T-helper 9 cell (primary cell): ENCODE results near the gene HCRTR1.

Source experiments
- DNase-seq: peaks from one replicate; pipeline ENCODE4 v3.0.0-alpha.2; 2020

HCRTR1 gene

GRCh38 chr1:31650161-31651088, 32.9 kb downstream of the HCRTR1 start:
- DNase-seq, result no peak

DNA sequence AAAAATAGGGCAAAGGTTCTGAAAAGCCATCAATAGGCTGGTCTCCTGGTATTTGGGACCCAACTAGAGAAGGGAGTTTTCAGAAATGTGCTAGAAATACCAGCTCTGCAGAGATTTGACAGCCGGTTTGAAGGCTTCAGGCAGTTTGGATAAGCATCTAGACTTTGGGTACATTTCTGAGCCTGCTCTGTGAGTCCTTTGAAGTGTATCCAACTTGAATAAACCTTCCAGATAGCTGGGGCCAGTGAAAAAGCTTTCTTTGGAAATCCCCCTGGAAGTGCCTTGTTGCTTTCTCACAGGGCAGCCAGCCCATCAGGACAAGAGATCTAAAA, 33.6 kb downstream of the HCRTR1 start:
- DNase-seq, result no peak

DNA sequence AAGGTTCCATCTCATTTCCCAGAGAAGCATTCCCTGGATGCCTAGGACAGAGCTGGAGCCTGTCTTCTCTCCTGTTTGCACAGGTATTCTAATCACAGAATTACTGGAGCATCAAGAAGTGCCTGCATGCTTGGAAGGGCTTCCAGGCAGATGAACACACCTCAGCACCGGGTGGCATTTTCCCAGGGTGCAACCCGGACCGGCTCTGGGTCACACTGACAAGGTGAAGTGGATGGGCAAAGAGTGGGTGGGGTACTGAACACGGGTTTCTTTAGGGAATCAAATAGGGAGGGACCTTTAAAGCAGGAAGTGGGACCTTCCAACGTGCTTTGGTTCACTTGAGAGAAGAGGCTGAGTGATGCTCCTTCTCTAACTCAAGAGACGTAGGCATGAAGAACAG, 34.3 kb downstream of the HCRTR1 start:
- no peak for DNase-seq

GRCh38 chr1:31652891-31653499, 35.5 kb downstream of the HCRTR1 start:
- no peak for DNase-seq

- DNase-seq, result no peak
Observed at GRCh38 chr1:31653717-31654473, 36.4 kb downstream of the HCRTR1 start.

DNA sequence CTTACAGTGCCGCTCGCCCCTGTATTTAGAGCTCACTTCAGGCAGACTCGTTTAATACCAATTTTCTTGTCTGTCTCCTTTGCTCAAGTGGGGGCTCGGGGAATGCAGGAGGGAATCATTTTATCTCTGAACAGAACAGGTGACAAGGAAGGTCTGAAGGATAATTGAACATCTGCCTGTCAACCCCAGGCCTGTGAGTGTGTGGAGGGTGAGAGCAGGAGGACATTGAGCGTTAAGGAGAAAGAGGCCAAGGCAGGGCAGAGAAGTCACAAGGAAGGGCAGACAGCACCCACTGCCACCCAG, 36.9 kb downstream of the HCRTR1 start:
- DNase-seq, result no peak

DNA sequence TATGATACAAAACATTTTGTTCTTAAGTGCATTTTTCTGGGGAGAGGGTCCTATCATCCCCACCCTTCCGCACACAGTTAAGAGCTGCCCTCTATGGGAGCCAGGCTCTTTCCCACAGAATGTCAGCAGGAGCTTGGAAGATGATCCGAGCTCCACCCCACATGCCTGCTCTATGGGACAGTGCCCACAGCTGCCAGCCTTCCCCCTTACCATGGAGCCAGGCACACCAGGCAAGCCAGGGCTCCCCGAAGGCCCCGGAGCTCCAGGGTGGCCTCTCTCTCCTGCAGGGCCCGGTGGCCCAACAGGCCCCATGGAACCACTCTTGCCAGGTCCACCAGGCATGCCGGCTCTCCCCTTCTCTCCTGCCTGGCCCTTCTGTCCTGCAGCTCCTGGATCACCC, 37.6 kb downstream of the HCRTR1 start:
- DNase-seq, result no peak

- no peak for DNase-seq
Observed at GRCh38 chr1:31655756-31656155, 38.3 kb downstream of the HCRTR1 start.

DNA sequence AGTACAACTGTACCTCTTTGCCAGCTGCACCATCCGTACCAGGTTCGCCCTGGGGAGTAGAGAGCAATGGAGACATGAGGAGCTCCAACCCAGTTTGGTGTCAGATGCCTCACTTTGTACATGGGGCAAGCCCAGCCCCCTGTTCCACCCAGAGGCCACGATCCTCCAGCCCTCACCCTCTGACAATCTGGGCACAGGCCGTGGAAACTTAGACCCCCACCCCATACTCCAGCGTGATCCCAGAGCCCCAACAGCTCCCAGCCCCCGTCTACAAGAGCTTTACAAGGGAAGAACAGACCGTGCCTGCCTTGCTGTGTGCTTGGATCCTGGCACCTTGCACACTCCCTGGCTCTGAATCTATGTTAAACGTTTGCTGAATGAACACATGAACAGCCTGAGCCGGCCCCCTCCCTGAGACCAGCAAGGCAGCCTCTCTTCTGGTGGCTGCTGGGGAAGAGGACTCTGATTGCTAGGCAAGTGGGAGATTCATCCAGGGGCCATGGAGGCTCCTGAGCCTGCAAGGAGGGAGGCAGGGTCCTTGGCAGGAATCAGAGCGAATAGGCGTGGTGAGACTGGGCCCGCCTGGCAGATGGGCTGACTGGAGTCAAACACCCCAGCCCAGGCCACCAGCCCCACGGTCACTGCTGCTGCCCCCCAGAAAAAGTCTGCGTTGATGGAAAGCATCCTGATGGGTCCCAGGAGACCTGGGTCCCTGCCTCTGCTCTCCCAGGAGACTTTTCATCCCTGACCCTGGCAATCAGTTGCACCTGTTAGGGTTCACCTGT, 39.7 kb downstream of the HCRTR1 start:
- no peak for DNase-seq

- no peak for DNase-seq
Observed at GRCh38 chr1:31657972-31658510, 40.6 kb downstream of the HCRTR1 start.

GRCh38 chr1:31658721-31659120, 41.2 kb downstream of the HCRTR1 start:
- no peak for DNase-seq

- no peak for DNase-seq
Observed at GRCh38 chr1:31659889-31660288, 42.4 kb downstream of the HCRTR1 start.

GRCh38 chr1:31660871-31661455, 43.5 kb downstream of the HCRTR1 start:
- no peak for DNase-seq

DNA sequence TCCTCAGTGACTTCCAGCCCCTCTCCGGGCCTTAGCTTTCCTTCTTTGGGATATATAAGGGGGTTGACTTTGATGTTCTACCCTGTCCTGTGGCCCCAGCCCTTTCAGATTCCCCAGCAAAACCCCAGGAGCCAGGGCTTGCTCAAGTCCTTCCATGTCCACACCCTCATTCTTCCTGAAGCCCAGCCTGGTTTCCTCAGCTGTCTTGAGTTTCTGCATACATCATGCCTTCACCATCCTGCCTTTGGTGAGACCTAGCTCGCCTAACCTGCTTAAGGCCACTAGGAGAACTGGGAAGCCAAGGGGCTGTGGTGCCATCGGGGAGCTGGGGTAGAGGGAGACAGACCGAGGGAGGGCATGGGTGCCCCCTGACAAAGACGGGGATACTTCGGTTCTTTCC, 44.4 kb downstream of the HCRTR1 start:
- no peak for DNase-seq

GRCh38 chr1:31662463-31662862, 45.0 kb downstream of the HCRTR1 start:
- no peak for DNase-seq

DNA sequence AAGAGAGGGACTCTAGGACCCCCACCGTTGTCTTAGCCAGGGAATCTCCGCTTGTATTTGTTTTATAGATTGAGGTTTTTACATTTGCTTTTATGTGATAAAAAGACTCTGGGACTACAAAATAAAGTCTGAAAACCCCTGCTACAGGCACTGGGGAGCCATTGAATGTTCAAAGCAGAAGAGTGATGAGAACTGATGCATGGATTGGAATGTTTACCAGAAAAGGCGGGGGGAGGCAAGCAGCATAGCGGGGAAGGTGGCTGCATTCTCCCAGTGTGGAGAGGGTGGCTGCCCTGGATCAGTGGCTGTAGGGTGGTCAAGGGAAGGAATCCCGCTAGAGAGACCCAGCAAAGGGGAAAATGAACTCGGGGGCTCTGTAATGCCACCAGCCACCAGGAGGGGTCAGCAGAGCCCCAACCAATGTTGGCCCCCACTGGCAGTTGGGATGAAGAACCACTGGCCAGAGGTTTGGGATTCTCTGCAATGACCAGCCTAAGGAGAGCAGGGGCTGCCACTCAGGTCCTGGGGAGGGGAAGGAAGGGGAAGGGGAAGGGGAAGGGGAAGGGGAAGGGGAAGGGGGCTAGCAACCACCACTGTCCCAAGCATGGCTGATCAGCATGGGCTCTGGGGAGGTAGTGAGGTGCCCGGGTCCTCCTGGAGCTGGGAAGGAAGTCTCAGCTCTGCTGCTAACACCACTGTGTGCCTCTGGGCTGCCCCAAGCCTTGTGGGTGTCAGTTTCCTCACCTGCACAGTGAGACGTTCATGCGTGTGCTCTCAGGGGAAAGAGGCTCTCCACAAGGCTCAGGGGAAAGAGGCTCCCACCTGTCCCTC, 46.3 kb downstream of the HCRTR1 start:
- DNase-seq, result peak; percentile 59

DNA sequence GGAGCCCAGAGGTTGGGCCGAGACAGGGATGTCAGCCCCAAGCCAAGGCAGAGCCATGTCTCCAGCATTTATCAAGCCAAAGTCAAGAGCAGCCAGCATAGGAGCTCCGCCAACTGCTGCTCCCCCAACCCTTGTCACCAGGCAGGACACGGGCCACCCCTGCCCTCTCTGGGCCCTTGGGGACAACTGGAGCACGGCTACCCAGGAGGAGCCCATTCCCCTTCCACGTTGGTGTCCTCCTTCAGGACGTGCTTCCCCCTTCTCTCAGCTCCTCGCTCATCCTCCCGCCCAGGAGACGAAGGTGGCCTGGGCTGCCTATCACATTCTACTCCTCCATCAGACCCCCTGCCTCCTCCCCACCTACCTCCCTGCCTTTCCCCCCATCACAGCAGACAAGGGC, 47.0 kb downstream of the HCRTR1 start:
- no peak for DNase-seq

DNA sequence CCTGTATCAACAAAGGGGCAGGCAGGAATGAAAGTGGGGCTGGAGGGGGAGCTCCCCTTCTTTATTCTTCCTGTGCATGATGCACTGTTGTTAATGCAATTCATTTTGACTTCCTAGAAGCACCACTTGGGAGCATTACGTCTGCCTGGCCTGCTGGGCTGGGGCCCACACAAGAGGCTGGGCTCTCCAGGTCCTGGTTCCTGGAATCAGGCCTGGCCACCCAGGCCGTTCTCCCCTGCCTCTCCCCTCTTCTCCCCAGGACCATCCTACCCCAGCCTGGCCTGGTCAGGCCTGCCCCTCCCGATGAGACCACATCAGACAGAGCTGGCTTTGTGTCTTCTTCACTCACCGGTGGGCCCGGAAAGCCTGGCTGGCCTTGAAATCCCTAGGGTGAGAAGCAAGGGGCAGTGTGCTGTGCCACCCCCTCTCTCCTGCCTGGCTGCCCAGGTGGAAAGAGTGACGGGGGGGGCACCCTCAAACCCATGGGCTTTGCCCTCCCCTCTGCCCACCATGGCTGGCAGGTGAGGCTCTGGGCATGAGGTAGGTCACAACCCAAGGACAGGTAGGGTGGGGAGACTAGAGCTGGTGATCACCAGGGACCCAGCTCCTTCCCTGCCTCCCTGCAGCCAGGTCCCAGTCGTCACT, 47.9 kb downstream of the HCRTR1 start:
- DNase-seq, result no peak

- no peak for DNase-seq
Observed at GRCh38 chr1:31666263-31666963, 48.9 kb downstream of the HCRTR1 start.

DNA sequence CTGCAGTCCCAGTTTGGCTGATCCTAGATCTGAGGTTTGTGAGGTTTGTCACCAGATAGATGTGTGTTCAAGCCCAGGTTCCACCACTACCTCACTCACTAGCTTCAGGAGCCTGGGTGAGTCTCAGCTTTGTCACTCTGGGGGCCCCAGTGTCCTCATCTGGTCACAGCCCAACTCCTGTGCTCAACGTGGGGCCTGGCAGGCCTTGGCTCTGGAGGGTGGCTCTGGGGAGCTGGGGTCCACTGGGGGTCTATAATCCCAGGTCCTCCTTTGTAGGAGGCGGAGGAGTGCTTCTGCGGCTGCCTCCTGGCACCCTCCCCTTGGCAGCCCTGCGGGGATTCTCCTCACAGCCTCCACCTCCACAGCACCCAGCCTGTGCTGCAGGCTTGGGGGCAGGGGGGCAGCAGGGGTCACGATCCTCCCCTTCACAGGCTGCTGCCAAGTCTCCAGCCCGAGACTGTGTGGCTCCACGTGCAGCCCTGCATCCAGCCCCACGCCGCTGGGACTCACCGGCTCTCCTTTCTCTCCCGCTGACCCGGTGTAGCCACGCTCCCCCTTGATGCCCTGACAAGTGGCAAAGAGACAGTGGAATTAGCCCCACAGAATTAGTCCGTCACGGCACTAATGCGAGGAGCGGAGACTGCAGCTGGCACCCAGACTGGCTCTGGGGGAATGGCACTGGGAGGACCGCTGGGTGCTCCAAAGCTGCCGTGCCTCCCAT, 49.7 kb downstream of the HCRTR1 start:
- DNase-seq, result no peak
